ENCODE results near the gene PCP2. TPM values are rescaled to one million over a fixed set of nuclear protein-coding genes. Genes with fewer than 3 reads are reported as not detected.

Gene PCP2
- total and polyA plus RNA-seq, 2 of the 8 experiments (the other 6 are each of a cell fraction or from before 2014, with no cell fraction given), result not detected

DNA sequence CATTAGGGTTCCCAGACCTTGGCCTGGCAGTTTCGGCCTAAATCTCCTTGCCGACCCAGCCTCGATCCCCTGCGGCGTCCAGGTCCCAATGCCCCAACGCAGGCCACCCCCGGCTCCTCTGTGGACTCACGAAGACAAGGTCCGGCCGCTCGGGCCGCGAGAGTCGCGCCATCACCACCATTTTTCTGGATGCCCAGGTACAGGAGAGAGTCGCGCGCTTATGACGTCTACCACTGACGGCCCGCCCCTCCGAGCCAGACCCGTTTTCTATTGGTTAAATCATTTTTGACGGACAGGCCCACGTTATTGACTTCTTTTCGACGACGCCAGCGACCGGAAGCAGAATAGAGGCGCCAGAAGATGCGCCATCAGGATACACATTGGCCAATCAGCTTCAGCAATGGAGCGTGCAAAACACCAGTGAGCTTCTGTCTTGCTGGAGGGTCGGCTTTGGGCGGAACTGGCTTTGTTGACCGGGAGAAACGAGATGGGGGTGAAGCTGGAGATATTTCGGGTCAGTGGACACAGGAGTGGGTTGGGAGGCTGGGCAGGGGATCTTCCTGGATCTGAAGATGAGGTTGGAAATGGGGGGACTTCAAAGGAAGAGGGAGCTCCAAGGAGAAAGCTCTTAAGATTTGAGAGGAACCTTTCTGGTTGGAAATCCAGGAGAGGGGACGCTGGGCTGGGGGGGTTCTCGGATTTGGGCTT is 4.0 kb downstream of the PCP2 start, which contains the start of the genes PET100 and XAB2 (continued):
- no peak for TF ChIP-seq RFX5 (IDR thresholded peaks at IDR 0.05; ENCODE audit: borderline replicate concordance, low read depth, low read length)
- no peak for TF ChIP-seq NRF1 (IDR thresholded peaks at IDR 0.05; ENCODE audit: low read depth, low read length)
- no peak for TF ChIP-seq RNF2 (IDR thresholded peaks at IDR 0.05; ENCODE audit: borderline replicate concordance, low read depth, low read length, missing control alignments, poor library complexity, severe bottlenecking)
- peak; percentile 60; the same call in 1 of the 2 replicates for TF ChIP-seq SP2 (IDR thresholded peaks at IDR 0.05; ENCODE audit: low read length)
- TF ChIP-seq CREB1 (IDR thresholded peaks at IDR 0.05), result peak; percentile 98
- TF ChIP-seq KDM4A (IDR thresholded peaks at IDR 0.05; ENCODE audit: low read depth, low read length, severe bottlenecking), result peak; percentile 84
- TF ChIP-seq POU5F1 (IDR thresholded peaks at IDR 0.05; ENCODE audit: low read depth, low read length), result no peak
- TF ChIP-seq NANOG (IDR thresholded peaks at IDR 0.05; ENCODE audit: insufficient read depth, low read depth, low read length, poor library complexity, severe bottlenecking), result no peak
- no peak for TF ChIP-seq RAD21 (IDR thresholded peaks at IDR 0.05 in 1 of 2, conservative IDR thresholded peaks at IDR 0.05 in 1 of 2; ENCODE audit: low read depth in 2 of 2, low read length in 2 of 2)
- TF ChIP-seq RBBP5 (IDR thresholded peaks at IDR 0.05; ENCODE audit: borderline replicate concordance, low read depth, low read length), result no peak
- TF ChIP-seq POLR2AphosphoS5 (IDR thresholded peaks at IDR 0.05; ENCODE audit: low read depth, low read length), result peak; percentile 85
- peak; percentile 61 for TF ChIP-seq SRF (IDR thresholded peaks at IDR 0.05; ENCODE audit: low read depth, low read length)
- TF ChIP-seq EP300 (IDR thresholded peaks at IDR 0.05; ENCODE audit: borderline replicate concordance in 1 of 2, low read depth in 2 of 2, low read length in 2 of 2), result no peak
- TF ChIP-seq SIN3A (conservative IDR thresholded peaks at IDR 0.05 in 1 of 2, IDR thresholded peaks at IDR 0.05 in 1 of 2; ENCODE audit: low read depth in 1 of 2, low read length in 2 of 2), result peak in 1 of 2 experiments; percentile 79; a peak in 3 of 4 replicates
- TF ChIP-seq FOSL1 (IDR thresholded peaks at IDR 0.05; ENCODE audit: insufficient read depth, low read depth, low read length), result no peak
- TF ChIP-seq CHD1 (IDR thresholded peaks at IDR 0.05; ENCODE audit: low read depth, low read length), result no peak
